Neuron (in vitro differentiated cells): ENCODE results near the gene PLAU.
"Not testable (repeated sequence)": the region's sequence is repeated elsewhere in the genome, so short reads cannot be mapped to it uniquely, and the experiment has no call there.

Experiments
- H2AFZ ChIP-seq: one replicate; pipeline ENCODE4 v1.6.1; 2013; ENCODE audit warnings: low read depth, mild to moderate bottlenecking, inconsistent platforms, low read length, moderate library complexity
- H3K27me3 ChIP-seq: one replicate; pipeline ENCODE4 v1.6.1; 2013; ENCODE audit warnings: low read length; ENCODE audit not compliant: insufficient read depth
- H3K36me3 ChIP-seq: one replicate; pipeline ENCODE4 v1.6.1; 2013; ENCODE audit warnings: low read length; ENCODE audit not compliant: insufficient read depth
- H3K4me1 ChIP-seq: one replicate; pipeline ENCODE4 v1.6.1; 2013; ENCODE audit warnings: low read length; ENCODE audit not compliant: insufficient read depth
- H3K4me3 ChIP-seq: 2 replicates; pipeline ENCODE4 v1.5.1; 2013; ENCODE audit warnings: mild to moderate bottlenecking, low read length, moderate library complexity
- H3K9me3 ChIP-seq: one replicate; pipeline ENCODE4 v1.6.1; 2013; ENCODE audit warnings: low read length

Gene PLAU

DNA sequence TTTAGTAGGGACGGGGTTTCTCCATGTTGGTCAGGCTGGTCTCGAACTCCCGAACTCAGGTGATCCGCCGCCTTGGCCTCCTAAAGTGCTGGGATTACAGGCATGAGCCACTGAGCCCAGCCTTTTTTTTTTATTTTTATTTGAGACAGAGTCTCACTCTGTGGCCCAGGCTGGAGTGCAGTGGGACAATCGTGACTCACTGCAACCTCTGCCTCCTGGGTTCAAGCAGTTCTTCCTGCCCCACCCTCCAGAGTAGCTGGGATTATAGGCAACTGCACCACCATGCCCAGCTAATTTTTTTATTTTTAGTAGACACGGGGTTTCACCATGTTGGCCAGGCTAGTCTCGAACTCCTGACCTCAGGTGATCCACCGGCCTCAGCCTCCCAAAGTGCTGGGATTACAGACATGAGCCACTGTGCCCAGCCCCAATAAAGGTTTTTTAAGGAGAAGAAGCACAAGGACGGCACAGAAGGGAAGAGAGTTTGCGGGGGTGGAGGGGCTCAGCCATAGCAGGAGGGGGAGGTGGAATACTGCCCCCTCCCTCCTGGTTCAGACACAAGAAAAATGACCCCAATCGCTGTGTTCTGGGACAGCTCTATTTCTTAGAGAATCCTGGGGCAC lies 54.4 kb downstream of the PLAU start:
- Histone ChIP-seq H2AFZ (peak overlapping the region; percentile 90), H3K4me3 (peak overlapping the region; percentile 29), H3K4me1 (peaks cover 27% of the 10 kb centered on the region)
- H3K27me3 ChIP-seq, H3K36me3 ChIP-seq, H3K9me3 ChIP-seq: not testable (repeated sequence)

DNA sequence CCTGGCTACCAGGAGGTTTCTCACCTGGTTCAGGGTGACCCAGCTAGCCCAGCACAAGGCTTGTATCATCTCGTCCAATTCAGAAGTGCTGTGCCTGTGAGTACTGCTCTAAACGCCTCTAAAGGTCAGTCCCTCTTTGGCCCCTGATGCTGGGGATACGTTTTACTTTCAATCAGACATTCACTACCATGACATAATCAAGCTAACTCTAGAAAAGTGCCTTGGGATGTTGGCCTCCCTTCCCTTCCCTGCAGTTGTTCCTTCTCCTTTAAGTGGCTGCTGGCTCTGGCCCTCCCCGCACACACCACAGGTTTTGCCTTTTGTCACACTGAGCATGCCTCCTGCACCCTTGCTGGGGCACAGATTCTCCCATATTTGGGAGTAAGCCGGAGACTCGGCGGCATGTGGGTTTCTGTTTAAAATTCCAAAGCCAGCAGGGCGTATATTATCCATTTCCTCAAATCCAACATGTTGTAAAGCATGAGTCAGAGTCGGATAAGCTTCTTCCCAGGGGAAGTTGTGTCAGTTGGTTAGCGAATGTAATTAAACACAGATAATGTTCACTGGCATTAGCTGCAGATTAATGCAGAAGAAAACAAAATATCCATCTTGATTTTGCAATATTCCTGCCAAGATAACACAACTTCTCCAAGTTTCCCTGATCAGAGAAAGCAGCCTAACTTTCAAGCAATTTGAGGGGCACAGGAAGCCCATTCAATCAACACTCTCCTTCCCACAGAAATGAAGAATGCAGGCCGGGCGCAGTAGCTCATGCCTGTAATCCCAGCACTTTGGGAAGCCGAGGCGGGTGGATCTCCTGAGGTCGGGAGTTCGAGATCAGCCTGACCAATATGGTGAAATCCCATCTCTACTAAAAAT lies 55.2 kb downstream of the PLAU start:
- Histone ChIP-seq H2AFZ (peak overlapping the region; percentile 90), H3K4me3 (peak overlapping the region; percentile 29), H3K9me3 (no peaks in the 10 kb centered on the region), H3K27me3 (no peaks in the 10 kb centered on the region), H3K36me3 (no peaks in the 10 kb centered on the region), H3K4me1 (peaks cover 27% of the 10 kb centered on the region)

DNA sequence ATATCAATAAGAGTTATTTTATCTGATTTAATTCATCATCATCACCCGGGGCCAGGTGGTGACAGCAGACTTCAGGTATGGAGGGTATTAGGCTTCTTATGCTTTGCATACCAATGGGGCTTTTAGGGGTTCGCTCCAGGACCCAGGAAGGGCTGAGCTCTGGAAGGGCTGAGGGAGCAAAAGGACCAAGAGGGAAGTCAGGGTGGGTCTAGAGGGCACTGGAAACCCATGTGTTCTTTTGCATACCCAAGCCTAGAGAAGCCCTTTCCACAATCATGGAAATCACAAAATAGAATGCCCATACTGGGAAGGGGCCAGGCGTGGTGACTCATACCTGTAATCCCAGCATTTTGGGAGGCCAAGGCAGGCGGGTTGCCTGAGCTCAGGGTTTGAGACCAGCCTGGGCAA lies 56.1 kb downstream of the PLAU start:
- H3K9me3 ChIP-seq = no peaks in the 10 kb centered on the region
- H3K27me3 ChIP-seq = no peaks in the 10 kb centered on the region
- H3K4me3 ChIP-seq = peak overlapping the region; percentile 29
- peaks cover 27% of the 10 kb centered on the region for H3K4me1 ChIP-seq
- no peaks in the 10 kb centered on the region for H3K36me3 ChIP-seq
- H2AFZ ChIP-seq = no peak overlapping the region
